ENCODE measurements around the gene SH3TC1. TPM values are rescaled to one million over a fixed set of nuclear protein-coding genes. Genes with fewer than 3 reads are reported as not detected.

Gene SH3TC1
- total RNA-seq, 1 donor from 2014 or later, result 1.2 TPM

DNA sequence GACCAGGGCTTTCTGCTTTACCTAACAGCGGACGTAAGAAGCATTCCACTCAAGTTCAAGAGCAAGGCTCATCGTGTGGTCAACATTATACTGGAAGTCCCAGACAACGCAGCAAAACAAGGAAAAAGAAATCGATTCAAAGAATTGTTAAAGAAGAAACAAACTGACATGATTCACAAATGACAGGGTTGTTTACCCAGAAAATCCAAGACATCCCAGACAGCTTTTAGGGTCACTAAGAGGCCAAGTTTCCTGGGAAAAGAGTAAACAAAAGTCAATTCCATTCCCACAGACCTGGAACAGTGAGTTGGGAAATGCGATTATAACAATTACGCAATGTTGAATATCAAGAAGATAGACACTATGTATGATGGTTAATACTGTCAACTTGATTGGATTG is 49.0 kb downstream of the SH3TC1 start:
- Mint-ChIP-seq H3K36me3 (ENCODE audit: low read depth, unreplicated experiment) (peaks cover 2% of the 10 kb centered on the region), H3K4me3 (ENCODE audit: unreplicated experiment) (no peak overlapping the region), H3K27ac (ENCODE audit: unreplicated experiment) (no peak overlapping the region), H3K27me3 (ENCODE audit: low read depth, unreplicated experiment) (peaks cover 47% of the 10 kb centered on the region), H3K9me3 (ENCODE audit: unreplicated experiment) (peaks cover 2% of the 10 kb centered on the region), H3K4me1 (ENCODE audit: low read depth, unreplicated experiment) (peaks cover 4% of the 10 kb centered on the region)
- Histone ChIP-seq H3K27me3 (ENCODE audit: insufficient read depth, low read length) (peaks cover 7% of the 10 kb centered on the region), H3K36me3 (ENCODE audit: insufficient read depth, low read length) (no peaks in the 10 kb centered on the region), H3K4me3 (ENCODE audit: insufficient read depth, low read depth, low read length) (no peak overlapping the region), H4K20me1 (ENCODE audit: insufficient read depth, low read length) (no peaks in the 10 kb centered on the region), H3K79me2 (ENCODE audit: insufficient read depth, low read length) (no peaks in the 10 kb centered on the region), H3K27ac (ENCODE audit: low read depth, low read length) (no peak overlapping the region), H3K4me1 (ENCODE audit: insufficient read depth, low read length) (no peaks in the 10 kb centered on the region), H3K9ac (ENCODE audit: low read length) (no peak overlapping the region), H3K9me3 (ENCODE audit: insufficient read depth, low read depth, low read length) (no peaks in the 10 kb centered on the region), H2AFZ (ENCODE audit: low read depth, low read length) (no peak overlapping the region), H3K4me2 (ENCODE audit: low read length) (no peak overlapping the region)
- no peak for FAIRE-seq
- TF ChIP-seq, protein P1, sequence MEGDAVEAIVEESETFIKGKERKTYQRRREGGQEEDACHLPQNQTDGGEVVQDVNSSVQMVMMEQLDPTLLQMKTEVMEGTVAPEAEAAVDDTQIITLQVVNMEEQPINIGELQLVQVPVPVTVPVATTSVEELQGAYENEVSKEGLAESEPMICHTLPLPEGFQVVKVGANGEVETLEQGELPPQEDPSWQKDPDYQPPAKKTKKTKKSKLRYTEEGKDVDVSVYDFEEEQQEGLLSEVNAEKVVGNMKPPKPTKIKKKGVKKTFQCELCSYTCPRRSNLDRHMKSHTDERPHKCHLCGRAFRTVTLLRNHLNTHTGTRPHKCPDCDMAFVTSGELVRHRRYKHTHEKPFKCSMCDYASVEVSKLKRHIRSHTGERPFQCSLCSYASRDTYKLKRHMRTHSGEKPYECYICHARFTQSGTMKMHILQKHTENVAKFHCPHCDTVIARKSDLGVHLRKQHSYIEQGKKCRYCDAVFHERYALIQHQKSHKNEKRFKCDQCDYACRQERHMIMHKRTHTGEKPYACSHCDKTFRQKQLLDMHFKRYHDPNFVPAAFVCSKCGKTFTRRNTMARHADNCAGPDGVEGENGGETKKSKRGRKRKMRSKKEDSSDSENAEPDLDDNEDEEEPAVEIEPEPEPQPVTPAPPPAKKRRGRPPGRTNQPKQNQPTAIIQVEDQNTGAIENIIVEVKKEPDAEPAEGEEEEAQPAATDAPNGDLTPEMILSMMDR (IDR thresholded peaks at IDR 0.05; ENCODE audit: insufficient read depth, low read depth, low read length), result no peak
- TF ChIP-seq EZH2 (IDR thresholded peaks at IDR 0.05; ENCODE audit: insufficient read depth, low read length), result no peak
- no peak for DNase-seq (ENCODE audit: low read depth)

DNA sequence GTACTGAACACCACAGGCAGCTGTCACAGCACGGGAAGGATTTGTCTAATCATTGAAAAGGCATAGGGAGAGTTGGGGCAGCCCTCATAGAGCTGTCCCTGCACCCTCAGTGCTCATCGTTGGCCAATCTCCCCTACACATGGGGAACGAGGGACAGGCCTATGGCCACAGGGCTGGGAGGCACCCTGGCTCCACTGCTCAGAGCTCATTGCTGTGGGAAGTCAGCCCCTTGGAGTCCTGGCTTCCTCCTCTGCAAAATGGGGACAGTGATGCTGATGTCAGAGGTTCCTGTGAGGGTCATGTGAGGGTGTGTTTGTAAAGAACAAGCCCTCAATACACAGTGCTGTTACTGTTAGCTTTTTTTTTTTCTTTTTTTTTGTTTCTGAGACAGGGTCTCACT is 51.1 kb downstream of the SH3TC1 start:
- Histone ChIP-seq H3K4me2 (ENCODE audit: low read length) (no peak overlapping the region), H3K27me3 (ENCODE audit: insufficient read depth, low read length) (peaks cover 7% of the 10 kb centered on the region), H3K27ac (ENCODE audit: low read depth, low read length) (no peak overlapping the region), H3K9me3 (ENCODE audit: insufficient read depth, low read depth, low read length) (no peaks in the 10 kb centered on the region), H3K4me3 (ENCODE audit: insufficient read depth, low read depth, low read length) (no peak overlapping the region), H3K36me3 (ENCODE audit: insufficient read depth, low read length) (no peaks in the 10 kb centered on the region), H4K20me1 (ENCODE audit: insufficient read depth, low read length) (no peaks in the 10 kb centered on the region), H2AFZ (ENCODE audit: low read depth, low read length) (no peak overlapping the region), H3K79me2 (ENCODE audit: insufficient read depth, low read length) (no peaks in the 10 kb centered on the region), H3K4me1 (ENCODE audit: insufficient read depth, low read length) (no peaks in the 10 kb centered on the region), H3K9ac (ENCODE audit: low read length) (no peak overlapping the region)
- peaks cover 45% of the 10 kb centered on the region for H3K27me3 Mint-ChIP-seq (ENCODE audit: low read depth, unreplicated experiment)
- H3K4me1 Mint-ChIP-seq (ENCODE audit: low read depth, unreplicated experiment), result peaks cover 4% of the 10 kb centered on the region
- peaks cover 2% of the 10 kb centered on the region for H3K36me3 Mint-ChIP-seq (ENCODE audit: low read depth, unreplicated experiment)
- FAIRE-seq (no peak), DNase-seq (ENCODE audit: low read depth) (no peak)
- TF ChIP-seq, protein P1 (IDR thresholded peaks at IDR 0.05; ENCODE audit: insufficient read depth, low read depth, low read length), result no peak
- TF ChIP-seq EZH2 (IDR thresholded peaks at IDR 0.05; ENCODE audit: insufficient read depth, low read length), result no peak
- H3K4me3 Mint-ChIP-seq (ENCODE audit: unreplicated experiment), result no peak overlapping the region
- no peaks in the 10 kb centered on the region for H3K9me3 Mint-ChIP-seq (ENCODE audit: unreplicated experiment)
- no peak overlapping the region for H3K27ac Mint-ChIP-seq (ENCODE audit: unreplicated experiment)

DNA sequence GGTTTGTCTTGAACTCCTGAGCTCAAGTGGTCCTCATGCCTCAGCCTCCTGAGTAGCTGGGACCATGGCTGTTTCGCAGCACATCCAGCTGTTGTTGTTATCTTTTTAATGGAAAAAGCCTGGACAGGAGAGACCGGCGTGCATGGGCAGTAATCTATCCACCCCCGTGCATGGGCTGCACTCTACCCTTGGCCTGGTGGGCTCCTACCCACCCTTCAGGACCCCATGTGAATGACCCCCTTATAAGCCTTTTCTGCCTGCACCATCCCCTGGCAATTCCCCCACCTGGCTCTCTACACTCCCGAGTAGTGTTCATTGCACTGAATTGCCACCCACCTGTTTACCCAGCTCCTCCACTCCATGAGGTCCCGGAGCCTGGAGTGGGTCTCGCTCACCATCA is 51.5 kb downstream of the SH3TC1 start:
- H3K4me1 ChIP-seq (ENCODE audit: insufficient read depth, low read length), result no peaks in the 10 kb centered on the region
- no peaks in the 10 kb centered on the region for H3K9me3 ChIP-seq (ENCODE audit: insufficient read depth, low read depth, low read length)
- Mint-ChIP-seq H3K4me1 (ENCODE audit: low read depth, unreplicated experiment) (peaks cover 4% of the 10 kb centered on the region), H3K27ac (ENCODE audit: unreplicated experiment) (no peak overlapping the region), H3K36me3 (ENCODE audit: low read depth, unreplicated experiment) (no peaks in the 10 kb centered on the region), H3K9me3 (ENCODE audit: unreplicated experiment) (no peaks in the 10 kb centered on the region), H3K4me3 (ENCODE audit: unreplicated experiment) (no peak overlapping the region), H3K27me3 (ENCODE audit: low read depth, unreplicated experiment) (peaks cover 42% of the 10 kb centered on the region)
- peaks cover 7% of the 10 kb centered on the region for H3K27me3 ChIP-seq (ENCODE audit: insufficient read depth, low read length)
- no peak overlapping the region for H3K4me3 ChIP-seq (ENCODE audit: insufficient read depth, low read depth, low read length)
- TF ChIP-seq, protein P1 (IDR thresholded peaks at IDR 0.05; ENCODE audit: insufficient read depth, low read depth, low read length), result no peak
- TF ChIP-seq EZH2 (IDR thresholded peaks at IDR 0.05; ENCODE audit: insufficient read depth, low read length), result no peak
- H3K36me3 ChIP-seq (ENCODE audit: insufficient read depth, low read length), result no peaks in the 10 kb centered on the region
- no peak overlapping the region for H2AFZ ChIP-seq (ENCODE audit: low read depth, low read length)
- no peak overlapping the region for H3K9ac ChIP-seq (ENCODE audit: low read length)
- no peaks in the 10 kb centered on the region for H3K79me2 ChIP-seq (ENCODE audit: insufficient read depth, low read length)
- H3K4me2 ChIP-seq (ENCODE audit: low read length), result no peak overlapping the region
- FAIRE-seq (no peak), DNase-seq (ENCODE audit: low read depth) (no peak)
- H3K27ac ChIP-seq (ENCODE audit: low read depth, low read length), result no peak overlapping the region
- no peaks in the 10 kb centered on the region for H4K20me1 ChIP-seq (ENCODE audit: insufficient read depth, low read length)
